GM12873 (cell line): ENCODE results near the gene JAKMIP1.

ENCODE experiments used
- CTCF ChIP-seq: IDR thresholded peaks from 2 replicates; pipeline ENCODE4 v1.5.1; 2012; ENCODE audit warnings: low read depth, mild to moderate bottlenecking, moderate library complexity, low read length, control low read depth; ENCODE audit not compliant: insufficient read depth; ENCODE audit errors: missing control alignments

The JAKMIP1 gene

GRCh38 chr4:5999830-6000365 is 200.5 kb downstream of the JAKMIP1 start:
- no peak for TF ChIP-seq CTCF

- TF ChIP-seq CTCF = no peak
These were observed 201.0 kb downstream of the JAKMIP1 start for GRCh38 chr4:5999356-5999755.

GRCh38 chr4:5998333-5998936 is 201.9 kb downstream of the JAKMIP1 start:
- peak; percentile 98 for TF ChIP-seq CTCF

- no peak for TF ChIP-seq CTCF
These were observed 203.7 kb downstream of the JAKMIP1 start for GRCh38 chr4:5996641-5997040.

GRCh38 chr4:5995901-5996623 is 204.3 kb downstream of the JAKMIP1 start:
- TF ChIP-seq CTCF = no peak

GRCh38 chr4:5993876-5994811 is 206.2 kb downstream of the JAKMIP1 start:
- TF ChIP-seq CTCF = no peak
